Testis (tissue), 2 donors: ENCODE data around the gene RBL2.

Experiments used
- POLR2A ChIP-seq: fragments of 450-650 bp; IDR thresholded peaks from one replicate; pipeline ENCODE4 v1.6.1; 2017; ENCODE audit warnings: antibody characterized with exemption, mild to moderate bottlenecking, moderate library complexity
- TF ChIP-seq, protein P1 (sequence below), 3 experiments: fragments of 450-650 bp in 2 of 3; fragments of 200-600 bp in 1 of 3; sonication (generic) in 1 of 3; IDR thresholded peaks; one replicate each; pipeline ENCODE4 v1.5.1; 2016 to 2019; ENCODE audit warnings: antibody characterized with exemption in 3 of 3, mild to moderate bottlenecking in 2 of 3, moderate library complexity in 1 of 3

DNA sequence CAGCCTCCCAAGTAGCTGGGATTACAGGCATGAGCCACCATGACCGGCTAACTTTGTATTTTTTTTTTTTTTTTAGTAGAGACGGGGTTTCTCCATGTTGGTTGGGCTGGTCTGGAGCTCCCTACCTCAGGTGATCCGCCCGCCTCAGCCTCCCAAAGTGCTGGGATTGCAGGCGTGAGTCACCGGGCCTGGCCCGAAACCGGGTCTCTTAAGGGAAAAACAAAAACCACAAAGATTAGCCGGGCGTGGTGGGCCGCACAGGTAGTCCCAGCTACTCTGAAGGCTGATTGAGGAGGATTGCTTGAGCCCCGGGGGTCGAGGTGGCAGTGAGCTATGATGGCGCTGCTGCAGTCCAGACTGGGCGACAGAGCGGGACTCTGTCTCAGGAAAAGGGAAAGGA lies 19.9 kb upstream of the RBL2 start:
- TF ChIP-seq POLR2A: no peak
- TF ChIP-seq, protein P1, sequence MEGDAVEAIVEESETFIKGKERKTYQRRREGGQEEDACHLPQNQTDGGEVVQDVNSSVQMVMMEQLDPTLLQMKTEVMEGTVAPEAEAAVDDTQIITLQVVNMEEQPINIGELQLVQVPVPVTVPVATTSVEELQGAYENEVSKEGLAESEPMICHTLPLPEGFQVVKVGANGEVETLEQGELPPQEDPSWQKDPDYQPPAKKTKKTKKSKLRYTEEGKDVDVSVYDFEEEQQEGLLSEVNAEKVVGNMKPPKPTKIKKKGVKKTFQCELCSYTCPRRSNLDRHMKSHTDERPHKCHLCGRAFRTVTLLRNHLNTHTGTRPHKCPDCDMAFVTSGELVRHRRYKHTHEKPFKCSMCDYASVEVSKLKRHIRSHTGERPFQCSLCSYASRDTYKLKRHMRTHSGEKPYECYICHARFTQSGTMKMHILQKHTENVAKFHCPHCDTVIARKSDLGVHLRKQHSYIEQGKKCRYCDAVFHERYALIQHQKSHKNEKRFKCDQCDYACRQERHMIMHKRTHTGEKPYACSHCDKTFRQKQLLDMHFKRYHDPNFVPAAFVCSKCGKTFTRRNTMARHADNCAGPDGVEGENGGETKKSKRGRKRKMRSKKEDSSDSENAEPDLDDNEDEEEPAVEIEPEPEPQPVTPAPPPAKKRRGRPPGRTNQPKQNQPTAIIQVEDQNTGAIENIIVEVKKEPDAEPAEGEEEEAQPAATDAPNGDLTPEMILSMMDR (IDR thresholded peaks at IDR 0.05): no peak
